Measurements from ENCODE around the gene TRAFD1. TPM values are rescaled to one million over a fixed set of nuclear protein-coding genes. Genes with fewer than 3 reads are reported as not detected.

TRAFD1 gene
- total RNA-seq, 2 experiments from 2014 or later, result 14.3 to 19.4 TPM

DNA sequence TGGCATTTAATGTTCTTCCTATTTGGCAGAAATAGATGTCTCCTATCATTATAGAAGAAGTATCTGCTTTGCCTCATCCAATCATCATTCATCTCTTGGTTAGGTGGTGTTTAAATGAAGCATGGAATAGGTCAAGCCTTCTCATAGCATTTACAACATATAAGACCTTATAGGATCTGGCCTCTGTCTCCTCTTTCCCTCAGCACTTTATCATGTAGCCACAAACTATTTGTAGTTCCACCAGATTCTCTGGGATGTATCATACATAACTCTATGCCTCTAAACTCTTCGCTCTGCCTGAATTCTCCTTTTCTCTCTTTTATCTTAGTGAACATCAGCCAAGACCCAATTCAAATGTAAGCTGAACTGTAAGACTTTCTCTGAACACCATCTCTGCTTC, 37.5 kb upstream of the TRAFD1 start:
- Histone ChIP-seq H3K4me3 (ENCODE audit: low read depth, low read length, poor library complexity, severe bottlenecking) (no peak overlapping the region), H3K4me2 (ENCODE audit: low read length) (no peak overlapping the region), H4K20me1 (ENCODE audit: insufficient read depth, low read length) (no peaks in the 10 kb centered on the region; the same call in 1 of the 2 replicates), H3K79me2 (ENCODE audit: insufficient read depth, low read depth, low read length) (peaks cover 22% of the 10 kb centered on the region; the same call in 1 of the 2 replicates), H3K36me3 (ENCODE audit: insufficient read depth, low read length) (peaks cover 96% of the 10 kb centered on the region), H2AFZ (ENCODE audit: low read length) (no peak overlapping the region), H3K27ac (ENCODE audit: low read depth, low read length, poor library complexity, severe bottlenecking) (no peak overlapping the region), H3K4me1 (ENCODE audit: insufficient read depth, low read length, poor library complexity, severe bottlenecking) (no peaks in the 10 kb centered on the region), H3K9me3 (ENCODE audit: low read length) (no peaks in the 10 kb centered on the region), H3K9me2 (ENCODE audit: insufficient read depth, low read length) (no peaks in the 10 kb centered on the region)
- ChIA-PET POLR2A (interaction anchor here (0.7 kb wide), 2 partner anchors 9 to 12 kb away, joined by 3 to 4 read pairs; no protein-coding TSS in a partner anchor), CTCF (ENCODE audit: unreplicated experiment) (no interaction called here)
- no TSS peak for BruUV-seq (replicated peaks)
- intact Hi-C loops (cut with micrococcal nuclease; ENCODE audit: unreplicated experiment), result no loop called here
- DNase-seq (ENCODE audit: low spot score), result no peak
- TF ChIP-seq EZH2phosphoT487 (IDR thresholded peaks at IDR 0.05; ENCODE audit: borderline replicate concordance, low read depth, low read length), result no peak
- TF ChIP-seq, protein P1, sequence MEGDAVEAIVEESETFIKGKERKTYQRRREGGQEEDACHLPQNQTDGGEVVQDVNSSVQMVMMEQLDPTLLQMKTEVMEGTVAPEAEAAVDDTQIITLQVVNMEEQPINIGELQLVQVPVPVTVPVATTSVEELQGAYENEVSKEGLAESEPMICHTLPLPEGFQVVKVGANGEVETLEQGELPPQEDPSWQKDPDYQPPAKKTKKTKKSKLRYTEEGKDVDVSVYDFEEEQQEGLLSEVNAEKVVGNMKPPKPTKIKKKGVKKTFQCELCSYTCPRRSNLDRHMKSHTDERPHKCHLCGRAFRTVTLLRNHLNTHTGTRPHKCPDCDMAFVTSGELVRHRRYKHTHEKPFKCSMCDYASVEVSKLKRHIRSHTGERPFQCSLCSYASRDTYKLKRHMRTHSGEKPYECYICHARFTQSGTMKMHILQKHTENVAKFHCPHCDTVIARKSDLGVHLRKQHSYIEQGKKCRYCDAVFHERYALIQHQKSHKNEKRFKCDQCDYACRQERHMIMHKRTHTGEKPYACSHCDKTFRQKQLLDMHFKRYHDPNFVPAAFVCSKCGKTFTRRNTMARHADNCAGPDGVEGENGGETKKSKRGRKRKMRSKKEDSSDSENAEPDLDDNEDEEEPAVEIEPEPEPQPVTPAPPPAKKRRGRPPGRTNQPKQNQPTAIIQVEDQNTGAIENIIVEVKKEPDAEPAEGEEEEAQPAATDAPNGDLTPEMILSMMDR (conservative IDR thresholded peaks at IDR 0.05; ENCODE audit: low read length), result no peak

DNA sequence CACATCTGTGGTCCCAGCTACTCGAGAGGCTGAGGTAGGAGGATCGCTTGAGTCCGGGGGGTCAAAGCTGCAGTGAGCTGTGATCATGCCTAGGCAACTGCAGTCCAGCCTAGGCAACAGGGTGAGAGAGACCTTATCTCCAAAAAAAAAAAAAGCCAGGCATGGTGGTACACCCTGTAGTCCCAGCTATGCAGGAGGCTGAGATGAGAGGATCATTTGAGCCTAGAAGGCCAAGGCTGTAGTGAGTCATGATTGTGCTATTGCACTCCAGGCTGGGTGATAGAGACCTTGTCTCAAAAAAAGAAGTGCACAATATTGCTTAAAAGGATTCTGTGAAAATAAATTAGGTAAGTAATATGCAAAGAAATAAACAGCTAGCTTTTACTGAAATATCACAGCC, 33.8 kb upstream of the TRAFD1 start:
- ChIA-PET CTCF (ENCODE audit: unreplicated experiment) (no interaction called here), POLR2A (interaction anchor here (0.7 to 1.1 kb wide), 2 partner anchors 16 to 233 kb away, joined by 3 to 6 read pairs; no protein-coding TSS in a partner anchor)

DNA sequence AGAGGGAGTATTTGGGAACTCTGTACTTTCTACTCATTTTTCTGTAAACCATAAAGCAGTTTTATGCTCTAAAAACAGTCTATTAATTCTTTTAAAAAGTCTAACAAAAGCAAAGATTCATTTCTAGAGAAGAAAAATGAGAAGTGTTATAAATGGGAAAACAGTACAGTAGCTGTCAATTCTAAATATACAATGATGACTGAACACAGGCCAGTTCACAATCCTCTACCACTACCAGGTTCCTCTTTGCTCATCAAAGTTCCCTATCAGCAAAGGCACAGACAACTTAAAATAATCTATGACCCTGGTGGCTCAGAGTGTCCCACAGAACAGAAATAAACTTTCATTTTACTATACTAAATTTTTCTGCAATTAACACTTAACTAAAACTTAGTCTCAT, 29.3 kb upstream of the TRAFD1 start:
- intact Hi-C loops (cut with micrococcal nuclease; ENCODE audit: unreplicated experiment), result no loop called here
- BruUV-seq (replicated peaks), result no TSS peak
- TF ChIP-seq, protein P1 (conservative IDR thresholded peaks at IDR 0.05; ENCODE audit: low read length), result no peak
- no peak for TF ChIP-seq EZH2phosphoT487 (IDR thresholded peaks at IDR 0.05; ENCODE audit: borderline replicate concordance, low read depth, low read length)
- ChIA-PET POLR2A (interaction anchor here (0.6 to 1.6 kb wide), 5 partner anchors 10 to 71 kb away, joined by 3 to 8 read pairs (median 4); no protein-coding TSS in a partner anchor), CTCF (ENCODE audit: unreplicated experiment) (no interaction called here)
- Histone ChIP-seq H3K79me2 (ENCODE audit: insufficient read depth, low read depth, low read length) (peaks cover 84% of the 10 kb centered on the region), H3K4me2 (ENCODE audit: low read length) (no peak overlapping the region), H3K27ac (ENCODE audit: low read depth, low read length, poor library complexity, severe bottlenecking) (no peak overlapping the region), H3K4me3 (ENCODE audit: low read depth, low read length, poor library complexity, severe bottlenecking) (no peak overlapping the region), H4K20me1 (ENCODE audit: insufficient read depth, low read length) (no peaks in the 10 kb centered on the region), H3K9me3 (ENCODE audit: low read length) (no peaks in the 10 kb centered on the region), H2AFZ (ENCODE audit: low read length) (no peak overlapping the region), H3K4me1 (ENCODE audit: insufficient read depth, low read length, poor library complexity, severe bottlenecking) (no peaks in the 10 kb centered on the region), H3K36me3 (ENCODE audit: insufficient read depth, low read length) (peaks cover 90% of the 10 kb centered on the region), H3K9me2 (ENCODE audit: insufficient read depth, low read length) (no peaks in the 10 kb centered on the region)
- DNase-seq (ENCODE audit: low spot score), result no peak

More for the DNA sequence above, 33.8 kb upstream of the TRAFD1 start:
- H4K20me1 ChIP-seq (ENCODE audit: insufficient read depth, low read length), result no peaks in the 10 kb centered on the region
- H3K4me3 ChIP-seq (ENCODE audit: low read depth, low read length, poor library complexity, severe bottlenecking), result no peak overlapping the region
- no peak overlapping the region for H3K4me2 ChIP-seq (ENCODE audit: low read length)
- H3K4me1 ChIP-seq (ENCODE audit: insufficient read depth, low read length, poor library complexity, severe bottlenecking), result no peaks in the 10 kb centered on the region
- DNase-seq (ENCODE audit: low spot score), result no peak
- H3K27ac ChIP-seq (ENCODE audit: low read depth, low read length, poor library complexity, severe bottlenecking), result no peak overlapping the region
- no peaks in the 10 kb centered on the region for H3K9me3 ChIP-seq (ENCODE audit: low read length)
- no peak for TF ChIP-seq EZH2phosphoT487 (IDR thresholded peaks at IDR 0.05; ENCODE audit: borderline replicate concordance, low read depth, low read length)
- TF ChIP-seq, protein P1 (conservative IDR thresholded peaks at IDR 0.05; ENCODE audit: low read length), result no peak
- peaks cover 88% of the 10 kb centered on the region for H3K36me3 ChIP-seq (ENCODE audit: insufficient read depth, low read length)
- no peak overlapping the region for H2AFZ ChIP-seq (ENCODE audit: low read length)
- intact Hi-C loops (cut with micrococcal nuclease; ENCODE audit: unreplicated experiment), result no loop called here
- H3K79me2 ChIP-seq (ENCODE audit: insufficient read depth, low read depth, low read length), result peaks cover 49% of the 10 kb centered on the region
- no TSS peak for BruUV-seq (replicated peaks)
- H3K9me2 ChIP-seq (ENCODE audit: insufficient read depth, low read length), result no peaks in the 10 kb centered on the region
